ENCODE measurements around the gene C1orf21. TPM values are rescaled to one million over a fixed set of nuclear protein-coding genes. Genes with fewer than 3 reads are reported as not detected.

C1orf21 gene
- polyA plus RNA-seq, 3 donors: 36.4 to 41.3 (median 40.3) TPM

DNA sequence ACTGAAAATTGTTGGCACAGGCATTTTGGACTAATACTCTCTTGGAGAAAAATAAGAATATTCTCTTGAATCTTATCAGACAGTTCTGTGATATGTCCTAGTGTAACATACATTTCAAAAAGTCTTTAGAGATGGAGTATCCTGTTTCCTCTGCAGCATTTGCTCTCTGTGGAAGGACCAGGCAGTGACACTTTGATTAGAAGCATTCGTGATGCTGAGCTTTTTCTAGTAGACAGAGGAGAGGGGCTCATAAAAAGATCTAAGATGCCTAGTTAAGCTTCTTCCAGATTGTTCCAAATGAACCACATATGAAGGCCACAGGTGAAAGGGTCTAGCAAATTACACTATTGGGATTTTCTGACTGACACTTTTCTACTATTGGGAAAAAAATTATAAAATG is 120.3 kb downstream of the C1orf21 start:
- no peak for DNase-seq (ENCODE audit: low read depth in 3 of 3, low spot score in 2 of 3)

GRCh38 chr1:184507604-184508280 is 120.9 kb downstream of the C1orf21 start:
- DNase-seq (ENCODE audit: low read depth in 3 of 3, low spot score in 2 of 3): no peak

GRCh38 chr1:184509105-184509504 is 122.3 kb downstream of the C1orf21 start:
- DNase-seq (ENCODE audit: low read depth in 3 of 3, low spot score in 2 of 3): no peak

DNA sequence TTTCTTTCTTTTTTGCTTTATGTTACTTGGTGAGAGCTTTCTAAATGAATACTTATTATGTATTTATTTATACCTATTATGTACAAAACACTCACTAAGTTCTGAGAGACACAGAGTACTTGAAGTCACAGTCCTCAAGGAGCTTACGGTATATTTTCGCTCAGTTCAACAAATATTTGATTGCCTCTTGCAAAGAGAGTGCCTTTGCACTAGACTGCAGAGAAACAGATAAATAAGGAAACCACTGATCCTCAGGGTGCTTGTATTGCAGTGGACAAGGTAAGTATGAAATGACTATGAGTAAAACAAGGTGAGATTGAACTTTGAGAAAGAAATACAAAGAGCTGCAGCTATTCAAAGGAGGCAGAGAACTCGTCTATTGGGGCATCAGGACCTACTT is 123.3 kb downstream of the C1orf21 start:
- no peak for DNase-seq (ENCODE audit: low read depth in 3 of 3, low spot score in 2 of 3)

DNA sequence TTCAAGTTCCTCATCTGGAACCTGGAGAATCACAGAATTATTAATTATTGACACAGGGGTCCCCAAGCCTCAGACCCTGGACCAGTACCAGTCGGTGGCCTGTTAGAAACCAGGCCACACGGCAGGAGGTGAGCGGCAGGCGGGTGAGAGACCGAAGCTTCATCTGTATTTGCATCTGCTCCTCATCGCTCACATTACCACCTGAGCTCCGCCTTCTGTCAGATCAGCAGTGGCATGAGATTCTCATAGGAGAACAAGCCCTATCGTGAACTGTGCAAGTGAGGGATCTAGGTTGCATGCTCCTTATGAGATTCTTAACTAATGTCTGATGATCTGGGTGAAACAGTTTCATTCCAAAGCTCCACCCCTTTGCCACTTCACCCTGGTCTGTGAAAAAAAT is 125.9 kb downstream of the C1orf21 start:
- DNase-seq (ENCODE audit: low read depth in 3 of 3, low spot score in 2 of 3): no peak

GRCh38 chr1:184513421-184513820 is 126.6 kb downstream of the C1orf21 start:
- no peak for DNase-seq (ENCODE audit: low read depth in 3 of 3, low spot score in 2 of 3)

DNA sequence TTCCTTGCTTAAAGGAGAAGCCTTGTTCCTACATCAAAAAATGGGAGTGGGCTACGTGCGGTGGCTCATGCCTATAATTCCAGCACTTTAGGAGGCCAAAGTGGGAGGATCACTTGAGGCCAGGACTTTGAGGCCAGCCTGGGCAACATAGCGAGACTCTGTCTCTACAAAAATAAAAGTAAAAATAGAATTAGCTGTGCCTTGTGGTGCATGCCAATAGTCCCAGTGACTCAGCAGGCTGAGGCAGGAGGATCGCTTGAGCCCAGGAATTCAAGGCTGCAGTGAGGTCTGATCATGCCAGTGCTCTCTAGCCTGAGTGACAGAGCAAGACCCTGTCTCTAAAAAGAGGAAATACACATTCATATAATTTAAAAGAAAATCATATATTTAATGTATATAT is 127.1 kb downstream of the C1orf21 start:
- DNase-seq (ENCODE audit: low read depth in 3 of 3, low spot score in 2 of 3): no peak

DNA sequence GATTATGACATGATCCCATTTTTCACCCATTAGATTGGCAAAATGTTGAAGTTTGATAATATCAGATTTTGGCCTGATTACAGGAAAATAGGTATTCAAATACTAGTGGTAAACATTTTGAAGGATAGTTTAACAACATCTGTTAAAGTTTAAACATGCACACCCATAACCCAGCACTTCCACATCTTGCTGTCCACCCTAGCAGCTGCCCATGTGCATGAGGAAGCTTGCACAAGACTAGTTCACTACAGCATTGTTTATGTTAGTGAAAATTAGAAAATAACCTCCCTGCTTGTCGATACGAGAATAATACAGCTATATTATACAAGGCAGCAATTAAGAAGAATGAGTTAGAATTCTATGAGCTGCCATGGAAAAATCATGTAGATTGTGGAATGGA is 127.6 kb downstream of the C1orf21 start:
- no peak for DNase-seq (ENCODE audit: low read depth in 3 of 3, low spot score in 2 of 3)

- no peak for DNase-seq (ENCODE audit: low read depth in 3 of 3, low spot score in 2 of 3)
Measured at GRCh38 chr1:184517130-184517529, 130.3 kb downstream of the C1orf21 start.

- DNase-seq (ENCODE audit: low read depth in 3 of 3, low spot score in 2 of 3): no peak
Measured at GRCh38 chr1:184518736-184519357, 132.0 kb downstream of the C1orf21 start.

GRCh38 chr1:184520336-184520735 is 133.5 kb downstream of the C1orf21 start:
- no peak for DNase-seq (ENCODE audit: low read depth in 3 of 3, low spot score in 2 of 3)

DNA sequence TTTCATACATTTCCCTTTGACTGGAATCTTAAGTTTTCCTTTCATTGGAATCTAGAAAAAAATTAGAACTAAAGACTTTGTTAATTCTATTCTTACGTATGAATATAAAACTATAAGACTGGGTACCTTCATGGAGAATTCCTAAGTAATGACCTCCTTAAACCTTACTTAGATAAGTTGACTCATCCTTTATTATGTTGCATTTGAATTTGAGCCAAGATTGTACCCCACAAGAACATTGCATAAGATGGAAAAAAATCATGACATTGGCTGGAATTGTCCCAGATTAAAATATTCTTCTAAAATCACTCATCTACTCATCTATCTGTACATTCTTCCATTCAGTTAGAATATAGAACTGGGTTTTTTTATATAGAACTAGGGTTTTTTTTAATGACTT is 137.4 kb downstream of the C1orf21 start:
- DNase-seq (ENCODE audit: low read depth in 3 of 3, low spot score in 2 of 3): no peak

DNA sequence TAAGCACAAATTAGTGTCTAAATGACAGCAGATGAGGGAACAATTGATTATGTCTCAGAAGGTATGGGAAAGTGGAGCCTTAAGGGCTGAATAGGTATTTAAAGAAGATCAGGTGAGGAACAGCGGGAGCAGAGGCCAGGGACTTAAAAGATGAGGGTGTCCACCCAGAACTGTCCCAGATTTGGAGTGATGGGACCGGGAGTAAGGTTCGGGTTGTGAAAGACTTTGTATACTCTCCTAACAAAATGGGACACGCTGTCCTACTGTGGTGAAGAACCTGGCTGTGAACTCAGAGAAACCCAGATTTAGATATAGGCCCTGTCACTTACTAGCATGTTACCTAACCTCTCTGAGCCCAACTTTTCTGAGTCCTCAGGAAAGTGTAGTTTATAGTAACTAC is 140.6 kb downstream of the C1orf21 start:
- no peak for DNase-seq (ENCODE audit: low read depth in 3 of 3, low spot score in 2 of 3)

GRCh38 chr1:184530226-184530625 is 143.4 kb downstream of the C1orf21 start:
- no peak for DNase-seq (ENCODE audit: low read depth in 3 of 3, low spot score in 2 of 3)

DNA sequence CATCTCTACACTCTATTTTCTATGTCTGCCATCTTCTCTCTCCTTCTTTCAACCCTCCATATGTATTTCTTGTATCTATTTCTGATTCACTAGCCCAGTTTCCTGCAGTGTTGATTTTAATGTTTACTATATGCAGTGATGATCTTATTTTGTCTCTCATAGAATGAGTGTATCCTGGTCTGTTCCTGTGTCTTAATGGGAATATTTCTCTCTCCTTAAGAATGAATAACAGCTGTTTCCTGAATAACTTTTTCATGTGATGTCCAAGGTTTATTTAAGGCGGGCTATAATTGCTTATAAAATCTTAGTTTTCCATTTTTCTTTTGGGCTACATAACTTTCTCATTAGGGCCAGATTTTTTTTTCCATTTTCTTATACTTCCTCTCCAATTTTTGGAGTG is 144.5 kb downstream of the C1orf21 start:
- no peak for DNase-seq (ENCODE audit: low read depth in 3 of 3, low spot score in 2 of 3)

- no peak for DNase-seq (ENCODE audit: low read depth in 3 of 3, low spot score in 2 of 3)
Measured at GRCh38 chr1:184532199-184532598, 145.4 kb downstream of the C1orf21 start.

DNA sequence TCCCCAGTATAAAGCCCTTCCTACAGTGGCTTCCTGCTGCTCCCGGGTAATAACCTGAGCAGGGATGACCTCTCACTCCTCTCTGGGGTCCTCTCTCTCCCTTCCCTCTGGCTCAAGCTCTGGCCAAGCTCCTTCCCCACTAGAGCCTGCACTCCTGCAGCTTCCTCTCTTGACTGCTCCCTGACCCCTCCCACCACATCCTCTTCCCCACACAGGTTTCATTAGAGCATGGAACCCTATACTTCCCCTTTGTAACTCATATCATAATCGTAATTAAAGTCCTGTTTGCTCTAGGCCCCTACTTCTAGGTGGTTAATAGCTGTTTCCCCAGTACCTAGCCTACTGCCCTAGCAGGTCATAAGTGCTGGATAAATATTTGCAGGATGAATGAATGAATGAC is 146.2 kb downstream of the C1orf21 start:
- no peak for DNase-seq (ENCODE audit: low read depth in 3 of 3, low spot score in 2 of 3)

GRCh38 chr1:184533915-184534314 is 147.1 kb downstream of the C1orf21 start:
- no peak for DNase-seq (ENCODE audit: low read depth in 3 of 3, low spot score in 2 of 3)

- DNase-seq (ENCODE audit: low read depth in 3 of 3, low spot score in 2 of 3): no peak
Measured at GRCh38 chr1:184534690-184535089, 147.9 kb downstream of the C1orf21 start.

- no peak for DNase-seq (ENCODE audit: low read depth in 3 of 3, low spot score in 2 of 3)
Measured at GRCh38 chr1:184535191-184535970, 148.6 kb downstream of the C1orf21 start.

GRCh38 chr1:184536246-184536985 is 149.6 kb downstream of the C1orf21 start:
- DNase-seq (ENCODE audit: low read depth in 3 of 3, low spot score in 2 of 3): no peak

All from right renal cortex interstitium (tissue), 3 donors.